ENCODE measurements around the gene MALT1.

Gene MALT1

DNA sequence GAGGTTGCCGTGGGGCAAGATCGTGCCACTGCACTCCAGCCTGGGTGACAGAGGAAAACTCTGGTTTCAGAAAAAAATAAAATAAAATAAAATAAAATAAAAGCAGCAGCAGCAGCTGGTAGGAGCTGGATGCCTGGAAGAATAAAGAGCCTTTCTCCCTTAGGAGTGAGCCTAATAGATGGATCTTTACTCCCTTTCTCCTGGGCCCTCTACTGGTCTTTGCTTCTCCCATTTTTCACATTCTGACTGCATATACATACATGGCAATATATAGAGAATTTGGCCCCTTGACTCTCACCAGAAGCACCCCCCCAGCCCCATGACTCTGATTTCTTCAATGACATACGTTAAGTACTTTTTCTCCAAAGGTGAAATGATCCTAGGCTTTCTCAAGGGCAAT, 9.8 kb upstream of the MALT1 start:
- Histone ChIP-seq H3K4me3 (ENCODE audit: low read depth in 1 of 2, low read length in 1 of 2) (no peak overlapping the region), H3K27ac (no peak overlapping the region), H3K9me3 (no peaks in the 10 kb centered on the region), H3K4me1 (ENCODE audit: control insufficient read depth in 1 of 2, insufficient read depth in 1 of 2, low read depth in 1 of 2, low read length in 1 of 2) (peaks cover 6 to 14% of the 10 kb centered on the region in 2 experiments), H3K36me3 (no peaks in the 10 kb centered on the region), H3K27me3 (peaks cover 2% of the 10 kb centered on the region)
- TF ChIP-seq, protein P1, sequence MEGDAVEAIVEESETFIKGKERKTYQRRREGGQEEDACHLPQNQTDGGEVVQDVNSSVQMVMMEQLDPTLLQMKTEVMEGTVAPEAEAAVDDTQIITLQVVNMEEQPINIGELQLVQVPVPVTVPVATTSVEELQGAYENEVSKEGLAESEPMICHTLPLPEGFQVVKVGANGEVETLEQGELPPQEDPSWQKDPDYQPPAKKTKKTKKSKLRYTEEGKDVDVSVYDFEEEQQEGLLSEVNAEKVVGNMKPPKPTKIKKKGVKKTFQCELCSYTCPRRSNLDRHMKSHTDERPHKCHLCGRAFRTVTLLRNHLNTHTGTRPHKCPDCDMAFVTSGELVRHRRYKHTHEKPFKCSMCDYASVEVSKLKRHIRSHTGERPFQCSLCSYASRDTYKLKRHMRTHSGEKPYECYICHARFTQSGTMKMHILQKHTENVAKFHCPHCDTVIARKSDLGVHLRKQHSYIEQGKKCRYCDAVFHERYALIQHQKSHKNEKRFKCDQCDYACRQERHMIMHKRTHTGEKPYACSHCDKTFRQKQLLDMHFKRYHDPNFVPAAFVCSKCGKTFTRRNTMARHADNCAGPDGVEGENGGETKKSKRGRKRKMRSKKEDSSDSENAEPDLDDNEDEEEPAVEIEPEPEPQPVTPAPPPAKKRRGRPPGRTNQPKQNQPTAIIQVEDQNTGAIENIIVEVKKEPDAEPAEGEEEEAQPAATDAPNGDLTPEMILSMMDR (IDR thresholded peaks at IDR 0.05), result no peak

DNA sequence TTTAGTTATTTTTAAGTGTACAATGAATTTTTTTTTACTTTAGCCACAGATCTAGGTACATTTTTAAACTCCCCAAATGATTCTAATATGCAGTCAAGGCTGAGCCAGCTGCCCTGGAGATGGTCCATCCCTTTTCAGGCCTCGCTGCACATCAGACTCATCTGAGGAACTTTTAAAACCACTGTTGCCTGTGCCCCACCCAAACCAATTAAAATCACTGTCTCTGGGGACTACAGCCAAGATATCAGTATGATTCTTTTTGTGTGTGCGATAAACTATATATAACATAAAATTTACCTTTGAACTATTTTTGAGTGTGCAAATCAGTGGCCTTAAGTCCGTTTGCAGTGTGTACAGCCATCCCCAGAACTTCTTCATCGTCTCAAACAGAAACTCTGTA, 9.1 kb upstream of the MALT1 start:
- TF ChIP-seq, protein P1 (IDR thresholded peaks at IDR 0.05), result no peak
- Histone ChIP-seq H3K9me3 (no peaks in the 10 kb centered on the region), H3K4me3 (ENCODE audit: low read depth in 1 of 2, low read length in 1 of 2) (no peak overlapping the region), H3K36me3 (no peaks in the 10 kb centered on the region), H3K4me1 (ENCODE audit: control insufficient read depth in 1 of 2, insufficient read depth in 1 of 2, low read depth in 1 of 2, low read length in 1 of 2) (peaks cover 6 to 14% of the 10 kb centered on the region in 2 experiments), H3K27ac (no peak overlapping the region), H3K27me3 (peaks cover 8% of the 10 kb centered on the region)

DNA sequence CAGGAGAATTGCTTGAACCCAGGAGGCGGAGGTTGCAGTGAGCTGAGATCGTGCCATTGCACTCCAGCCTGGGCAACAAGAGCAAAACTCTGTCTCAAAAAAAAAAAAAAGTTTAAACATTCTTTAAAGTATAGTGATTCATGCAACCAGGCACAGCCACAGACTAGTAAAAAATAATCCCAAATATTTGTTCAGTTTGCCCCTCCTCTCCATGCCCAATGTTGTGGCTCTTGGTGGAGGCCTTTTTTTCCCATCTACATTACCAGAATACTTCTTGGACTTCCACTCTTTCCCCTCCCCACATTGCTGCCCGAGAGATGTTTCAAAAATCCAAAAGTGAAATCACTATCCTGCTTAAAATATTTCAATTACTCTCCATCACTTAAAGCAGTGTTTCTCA, 5.1 kb upstream of the MALT1 start:
- Histone ChIP-seq H3K36me3 (no peaks in the 10 kb centered on the region), H3K4me1 (ENCODE audit: control insufficient read depth in 1 of 2, insufficient read depth in 1 of 2, low read depth in 1 of 2, low read length in 1 of 2) (peaks cover 11 to 12% of the 10 kb centered on the region in 2 experiments), H3K4me3 (ENCODE audit: low read depth in 1 of 2, low read length in 1 of 2) (no peak overlapping the region), H3K27me3 (peaks cover 31% of the 10 kb centered on the region), H3K27ac (no peak overlapping the region), H3K9me3 (no peaks in the 10 kb centered on the region)
- TF ChIP-seq, protein P1 (IDR thresholded peaks at IDR 0.05), result no peak

DNA sequence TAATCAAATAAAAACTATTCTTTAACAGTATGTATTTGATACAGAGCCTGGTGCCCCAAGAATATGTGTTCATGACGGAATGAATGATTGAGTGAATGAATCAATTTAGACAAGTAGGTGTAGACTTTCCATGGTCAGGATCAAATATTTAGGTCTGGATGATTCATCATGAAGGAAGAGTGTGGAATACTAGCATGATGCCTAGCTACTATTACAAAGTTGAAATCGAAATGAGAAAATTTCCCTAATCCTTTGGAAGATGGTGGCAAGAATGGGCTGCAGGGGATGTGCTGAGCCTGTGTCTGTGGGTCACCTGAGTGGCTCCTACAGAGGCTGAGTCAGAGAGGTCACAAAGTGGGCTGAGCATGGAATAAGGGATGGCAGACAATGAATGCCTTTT, 3.1 kb upstream of the MALT1 start:
- H3K4me3 ChIP-seq (ENCODE audit: low read depth in 1 of 2, low read length in 1 of 2), result no peak overlapping the region
- no peaks in the 10 kb centered on the region for H3K9me3 ChIP-seq
- TF ChIP-seq, protein P1 (IDR thresholded peaks at IDR 0.05), result no peak
- no peak overlapping the region for H3K27ac ChIP-seq
- H3K27me3 ChIP-seq, result peaks cover 31% of the 10 kb centered on the region
- H3K36me3 ChIP-seq, result no peaks in the 10 kb centered on the region
- peaks cover 17 to 19% of the 10 kb centered on the region in 2 experiments for H3K4me1 ChIP-seq (ENCODE audit: control insufficient read depth in 1 of 2, insufficient read depth in 1 of 2, low read depth in 1 of 2, low read length in 1 of 2)

DNA sequence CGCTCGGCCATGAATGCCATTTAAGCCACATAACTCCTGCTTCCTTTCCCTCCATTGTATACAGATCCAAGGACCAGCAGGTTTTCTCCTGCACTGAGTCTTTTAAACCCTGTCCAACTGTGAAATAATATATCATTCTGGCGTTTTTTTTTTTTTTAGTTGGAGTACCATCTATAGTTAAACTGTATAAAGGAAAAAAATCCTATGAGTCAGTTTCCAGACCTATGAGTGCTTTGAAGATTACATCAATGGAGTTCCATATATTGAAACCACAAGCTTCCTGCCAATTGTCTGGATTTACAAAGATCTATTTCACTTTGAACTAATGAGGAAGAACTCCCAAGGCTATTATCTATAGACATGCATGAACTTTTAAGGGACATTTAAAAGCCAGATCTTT, 2.4 kb upstream of the MALT1 start:
- TF ChIP-seq, protein P1 (IDR thresholded peaks at IDR 0.05), result no peak
- H3K27ac ChIP-seq, result no peak overlapping the region

More for the DNA sequence above, 2.4 kb upstream of the MALT1 start:
- no peaks in the 10 kb centered on the region for H3K36me3 ChIP-seq
- no peaks in the 10 kb centered on the region for H3K9me3 ChIP-seq
- H3K4me1 ChIP-seq (ENCODE audit: control insufficient read depth in 1 of 2, insufficient read depth in 1 of 2, low read depth in 1 of 2, low read length in 1 of 2), result peaks cover 17 to 19% of the 10 kb centered on the region in 2 experiments
- peaks cover 31% of the 10 kb centered on the region for H3K27me3 ChIP-seq
- no peak overlapping the region for H3K4me3 ChIP-seq (ENCODE audit: low read depth in 1 of 2, low read length in 1 of 2)
